GM19455 (cell line): ENCODE data around the gene HDAC4.

Experiments used
- ATAC-seq: cut with Tn5 transposase; IDR thresholded peaks from one replicate; pipeline ENCODE4 v1.9.1; 2021; ENCODE audit not compliant: unreplicated experiment

HDAC4 gene

DNA sequence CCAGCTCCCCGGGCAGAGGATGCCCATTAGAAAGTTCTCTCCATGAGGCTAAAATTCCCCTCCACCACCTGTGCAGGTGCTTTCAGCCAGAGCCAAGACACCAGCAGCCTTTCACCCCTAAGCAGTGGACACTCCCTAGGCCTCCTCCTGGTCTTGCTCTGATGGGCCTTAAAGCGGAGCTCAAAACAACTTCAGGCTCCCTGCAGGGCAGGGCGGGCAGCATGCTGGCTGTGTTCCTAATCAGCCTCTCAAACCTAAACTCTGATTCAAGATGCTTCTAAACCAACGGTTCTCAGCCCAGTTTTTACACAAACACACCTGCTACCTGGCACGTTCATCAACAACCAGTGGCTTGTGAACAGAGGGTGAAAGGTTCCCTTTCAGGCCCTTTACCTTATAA is 298.6 kb downstream of the HDAC4 start:
- ATAC-seq = no peak

DNA sequence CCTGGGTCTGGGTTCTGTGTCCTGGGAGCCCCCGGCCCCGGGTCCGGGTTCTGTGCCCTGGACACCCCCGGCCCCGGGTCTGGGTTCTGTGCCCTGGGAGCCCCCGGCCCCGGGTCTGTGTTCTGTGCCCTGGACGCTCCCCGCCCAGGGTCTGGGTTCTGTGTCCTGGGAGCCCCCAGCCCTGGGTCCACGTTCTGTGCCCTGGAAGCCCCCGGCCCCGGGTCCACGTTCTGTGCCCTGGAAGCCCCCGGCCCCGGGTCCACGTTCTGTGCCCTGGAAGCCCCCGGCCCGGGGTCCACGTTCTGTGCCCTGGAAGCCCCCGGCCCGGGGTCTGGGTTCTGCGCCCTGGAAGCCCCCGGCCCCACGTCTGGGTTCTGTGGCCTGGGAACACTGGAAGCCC is 299.0 kb downstream of the HDAC4 start:
- ATAC-seq = no peak

DNA sequence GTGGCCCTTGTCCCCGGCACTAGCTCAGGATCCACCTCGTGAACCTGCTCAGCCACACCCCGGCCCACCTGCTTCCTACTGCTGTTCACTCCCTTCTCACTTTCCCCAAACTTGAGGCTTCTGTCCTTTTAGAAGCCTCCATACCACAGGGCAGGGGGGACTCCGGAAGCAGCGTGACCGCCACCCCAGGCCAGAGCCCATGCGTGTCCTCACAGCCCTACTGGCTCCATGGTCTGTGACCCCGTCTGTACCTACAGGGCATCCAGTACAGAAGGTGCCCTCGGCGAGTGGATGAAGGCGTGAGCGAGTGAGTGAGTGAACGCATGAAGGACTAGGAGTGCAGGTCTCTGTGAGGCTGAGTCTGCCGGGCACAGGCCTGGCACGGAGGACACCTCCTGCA is 299.7 kb downstream of the HDAC4 start:
- ATAC-seq = no peak

DNA sequence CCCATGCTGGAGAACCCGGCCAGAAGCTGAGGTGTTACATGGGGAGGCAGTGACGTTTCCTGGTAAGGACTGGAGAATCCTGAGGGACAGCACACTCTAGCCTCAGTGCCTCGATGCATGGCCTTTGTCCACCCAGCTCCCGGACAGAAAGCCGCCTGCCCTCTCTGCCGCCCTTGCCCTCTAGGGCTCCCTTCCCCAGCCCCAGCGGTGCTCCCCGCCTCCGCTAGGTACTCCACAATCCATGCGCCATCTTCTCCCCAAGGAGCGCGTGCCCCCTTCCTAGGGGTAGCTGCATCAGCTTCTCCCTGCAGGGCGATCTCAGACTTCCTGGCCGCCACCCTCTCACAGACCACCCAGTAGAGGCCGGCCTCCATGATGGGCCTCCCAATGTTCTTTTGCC is 301.3 kb downstream of the HDAC4 start:
- ATAC-seq = no peak

DNA sequence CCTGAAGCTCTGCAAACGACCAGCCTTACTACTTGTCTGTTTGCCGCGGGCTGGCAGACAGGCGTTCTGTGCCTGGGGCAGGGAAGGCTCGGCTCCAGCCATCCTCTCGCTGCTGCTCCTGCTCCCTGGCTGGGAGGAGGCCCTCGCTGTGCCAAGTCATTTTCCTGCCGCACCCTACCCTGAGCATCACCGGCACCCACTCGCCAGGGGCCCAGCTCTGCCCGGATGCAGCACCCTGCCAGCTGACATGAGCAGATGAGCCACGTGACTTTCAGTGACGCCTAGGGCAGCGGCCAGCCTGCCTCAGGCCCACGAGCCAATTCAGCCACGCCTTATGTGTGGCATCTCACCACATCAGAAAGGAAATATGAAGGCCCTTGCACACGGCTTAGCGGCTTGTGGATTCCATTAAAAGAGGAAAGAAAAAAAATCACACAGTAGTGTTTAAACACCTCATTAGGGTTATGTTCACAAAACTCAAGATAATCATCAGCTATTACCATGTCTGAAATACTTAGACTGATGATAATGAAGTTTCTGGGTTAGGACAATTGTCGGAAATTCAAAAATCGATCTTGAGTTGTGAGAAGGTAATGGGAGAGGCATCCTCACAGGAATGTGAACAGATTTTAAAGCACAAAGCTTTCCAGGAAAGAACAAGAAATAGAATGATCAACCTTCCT is 302.4 kb downstream of the HDAC4 start:
- ATAC-seq = no peak

DNA sequence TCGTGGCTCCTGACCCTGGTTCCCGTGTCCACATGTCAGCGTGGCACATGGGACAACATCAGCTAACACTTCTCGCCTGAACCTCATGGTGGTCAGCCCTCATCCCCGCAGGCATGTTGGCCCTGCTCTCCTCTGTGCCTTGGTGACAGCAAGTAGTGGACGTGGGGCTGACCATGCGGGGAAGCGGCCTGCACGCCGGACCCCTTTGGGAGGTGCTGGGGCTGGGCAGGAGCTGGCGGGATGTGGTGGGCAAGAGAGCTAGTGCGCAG is 303.5 kb downstream of the HDAC4 start:
- no peak for ATAC-seq

DNA sequence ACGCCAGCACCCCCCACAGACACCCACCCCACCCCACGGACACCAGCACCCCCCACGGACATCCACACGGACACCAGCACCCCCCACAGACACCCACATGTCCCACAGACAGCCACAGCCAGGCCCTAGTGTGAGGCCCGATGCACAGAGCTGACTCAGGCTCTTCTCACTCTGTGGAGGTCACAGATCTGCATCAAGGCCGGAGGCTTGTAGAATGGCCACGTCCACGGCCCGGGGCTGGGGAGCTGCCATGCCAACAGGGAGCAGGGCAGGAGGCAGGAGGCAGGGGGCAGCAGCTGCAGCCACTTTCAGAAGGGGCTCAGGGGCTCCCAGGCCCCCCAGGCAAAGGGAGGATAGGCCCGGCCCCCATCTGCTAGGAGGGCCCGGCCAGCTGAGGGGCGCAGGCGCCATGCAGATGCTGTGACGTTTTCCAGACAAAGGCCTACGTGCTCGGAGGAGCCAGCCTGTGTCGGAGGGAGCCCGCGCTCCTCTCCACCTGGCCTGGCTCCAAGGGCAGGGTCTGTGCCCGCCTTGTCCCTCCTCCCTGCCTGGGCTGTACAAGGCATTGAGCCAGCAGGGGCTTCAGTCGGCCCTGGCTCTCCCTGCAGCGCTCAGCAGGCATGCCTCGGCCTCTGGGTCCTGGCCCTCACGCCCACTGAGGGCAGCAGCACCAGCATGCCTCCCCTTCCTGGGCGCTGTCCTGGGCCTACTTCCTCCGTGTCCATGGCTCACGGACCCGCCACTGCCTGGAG is 304.0 kb downstream of the HDAC4 start:
- no peak for ATAC-seq

DNA sequence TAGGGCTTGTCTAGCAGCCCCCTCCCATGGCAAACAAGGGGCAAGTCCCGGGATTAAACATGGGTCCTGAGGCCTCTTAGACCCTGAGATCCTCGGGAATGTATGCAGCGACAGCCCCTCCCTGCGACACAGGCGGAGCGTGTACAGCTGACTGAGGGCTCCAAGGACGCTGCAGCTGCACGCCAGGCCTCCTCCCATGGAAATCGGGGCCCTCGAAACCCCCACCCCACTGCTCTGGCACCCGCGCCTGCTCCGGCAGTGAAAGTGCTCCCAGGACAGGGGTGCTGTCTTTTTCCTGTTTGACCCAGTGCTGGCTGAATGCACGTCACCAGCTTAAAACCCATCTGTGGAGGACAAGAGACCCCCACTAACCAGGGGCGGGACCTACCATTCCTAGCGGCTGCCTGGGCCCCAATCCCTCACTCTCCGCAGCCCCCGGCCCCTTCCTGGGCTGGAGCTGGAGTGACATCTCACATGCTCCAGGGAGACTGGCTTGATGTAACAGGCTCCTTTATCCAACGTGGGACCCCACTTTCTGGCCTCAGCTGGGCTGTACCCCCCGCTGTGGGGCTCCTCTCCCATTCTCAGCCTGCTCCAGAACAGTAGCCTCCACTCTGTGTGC is 305.2 kb downstream of the HDAC4 start:
- ATAC-seq = no peak

DNA sequence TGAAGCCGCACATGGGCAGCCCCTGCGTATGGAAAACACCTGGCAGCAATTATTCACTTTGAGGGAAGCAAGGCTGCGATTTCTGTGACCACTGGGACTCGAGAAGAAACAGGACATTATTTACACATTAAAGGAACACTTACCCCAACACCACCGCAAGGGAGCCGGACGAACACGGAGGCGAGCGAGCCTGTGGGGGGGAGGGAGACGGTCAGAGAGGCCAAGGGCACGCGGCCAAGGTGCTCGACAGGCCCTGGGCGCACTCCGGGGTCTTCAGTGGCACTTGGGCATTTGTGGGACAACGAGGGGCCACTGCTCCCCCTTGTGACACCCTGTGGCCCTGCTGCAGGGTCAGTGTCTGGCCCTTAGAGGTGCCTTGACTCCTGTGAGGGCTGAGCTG is 306.0 kb downstream of the HDAC4 start:
- ATAC-seq = no peak

DNA sequence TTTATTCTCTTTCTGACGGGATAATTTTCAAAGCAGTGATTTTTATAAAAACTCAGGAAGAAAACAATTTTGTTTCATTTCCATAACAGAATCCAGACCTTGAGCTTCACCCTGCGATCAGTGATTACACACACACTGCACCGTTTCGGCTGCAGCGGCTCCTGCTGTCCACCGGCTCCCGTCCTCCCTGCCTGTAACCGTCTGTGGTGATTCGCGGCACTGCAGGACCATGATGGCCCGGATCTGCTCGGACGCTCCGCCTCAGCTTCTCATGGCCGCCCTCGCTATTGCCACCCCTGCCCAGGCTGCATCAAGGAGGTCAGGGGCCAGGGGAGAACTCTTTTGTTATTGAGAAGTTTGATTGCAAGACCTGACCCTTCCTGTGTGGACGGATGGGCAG is 306.9 kb downstream of the HDAC4 start:
- ATAC-seq = no peak

DNA sequence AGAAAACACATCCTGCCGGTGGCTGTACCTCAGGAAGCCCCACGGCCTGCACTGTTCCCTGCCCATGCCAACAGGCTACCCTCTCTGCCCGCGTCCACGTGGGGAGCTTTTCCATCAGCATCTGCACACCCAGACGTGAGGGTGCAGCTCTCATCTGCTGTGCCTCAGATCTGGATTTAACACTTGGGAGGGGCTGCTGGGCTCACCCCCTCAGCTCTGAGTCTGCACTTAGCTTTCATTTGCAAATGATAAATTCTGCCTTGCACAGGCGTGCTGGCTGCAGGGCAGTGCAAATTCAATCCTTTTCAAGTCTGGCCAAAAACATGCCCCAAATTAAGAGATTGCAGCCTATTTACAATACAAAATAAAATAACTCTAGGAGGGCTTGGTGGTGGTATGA is 307.3 kb downstream of the HDAC4 start:
- ATAC-seq = no peak

DNA sequence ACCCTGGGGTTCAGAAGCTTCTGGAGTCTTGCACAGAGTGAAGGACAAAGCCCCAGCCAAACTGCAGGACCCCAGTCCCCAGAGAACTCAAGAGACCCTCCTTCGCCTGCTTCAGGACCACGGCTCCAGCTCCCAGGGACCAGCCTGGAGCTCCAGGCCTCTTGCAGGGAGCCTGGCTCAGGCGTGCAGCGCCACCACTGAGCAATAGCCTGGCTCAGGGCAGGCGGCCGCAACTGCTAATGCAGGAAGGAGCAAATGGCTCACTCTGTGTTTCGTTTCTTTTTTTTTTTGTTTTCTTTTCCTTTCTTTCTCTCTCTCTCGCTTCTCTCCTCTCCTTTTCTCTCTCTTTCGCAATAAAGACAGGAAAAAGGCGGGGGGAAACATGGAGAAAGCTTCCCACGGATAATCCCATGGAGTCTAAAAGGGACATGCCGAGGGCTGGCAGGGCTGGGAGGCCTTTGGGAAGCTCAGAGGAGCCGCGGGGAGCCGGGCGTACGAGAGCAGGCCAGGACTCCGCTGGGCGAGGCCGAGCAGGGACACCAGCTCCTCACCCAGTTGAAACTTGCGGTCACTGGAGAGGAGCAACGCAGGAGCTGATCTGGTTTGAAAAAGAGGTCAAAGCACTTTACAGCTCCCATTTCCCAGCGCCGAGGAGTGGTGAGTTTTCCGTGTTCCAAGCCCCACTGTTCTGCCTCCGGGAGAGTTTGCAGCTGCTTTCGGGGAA is 308.1 kb downstream of the HDAC4 start:
- no peak for ATAC-seq

DNA sequence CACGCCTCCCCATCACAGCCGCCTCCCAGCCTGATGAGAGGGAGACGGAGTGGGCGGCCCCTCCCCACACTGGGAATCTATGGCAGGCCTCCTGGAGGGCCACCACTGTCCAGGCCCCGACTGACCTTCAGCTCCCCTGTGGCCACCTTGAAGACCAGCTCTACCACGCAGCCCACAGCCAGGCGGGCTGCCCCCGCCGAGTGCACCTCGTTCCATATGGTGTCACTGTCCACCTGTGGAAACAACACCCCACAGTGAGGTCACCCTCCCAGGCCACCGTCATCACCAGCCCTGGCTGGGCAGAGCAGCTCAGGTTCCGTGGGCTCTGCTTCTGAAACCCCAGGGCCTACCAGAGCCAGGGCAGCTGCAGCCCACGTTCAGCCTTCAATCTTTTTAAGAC is 310.9 kb downstream of the HDAC4 start:
- ATAC-seq = no peak

DNA sequence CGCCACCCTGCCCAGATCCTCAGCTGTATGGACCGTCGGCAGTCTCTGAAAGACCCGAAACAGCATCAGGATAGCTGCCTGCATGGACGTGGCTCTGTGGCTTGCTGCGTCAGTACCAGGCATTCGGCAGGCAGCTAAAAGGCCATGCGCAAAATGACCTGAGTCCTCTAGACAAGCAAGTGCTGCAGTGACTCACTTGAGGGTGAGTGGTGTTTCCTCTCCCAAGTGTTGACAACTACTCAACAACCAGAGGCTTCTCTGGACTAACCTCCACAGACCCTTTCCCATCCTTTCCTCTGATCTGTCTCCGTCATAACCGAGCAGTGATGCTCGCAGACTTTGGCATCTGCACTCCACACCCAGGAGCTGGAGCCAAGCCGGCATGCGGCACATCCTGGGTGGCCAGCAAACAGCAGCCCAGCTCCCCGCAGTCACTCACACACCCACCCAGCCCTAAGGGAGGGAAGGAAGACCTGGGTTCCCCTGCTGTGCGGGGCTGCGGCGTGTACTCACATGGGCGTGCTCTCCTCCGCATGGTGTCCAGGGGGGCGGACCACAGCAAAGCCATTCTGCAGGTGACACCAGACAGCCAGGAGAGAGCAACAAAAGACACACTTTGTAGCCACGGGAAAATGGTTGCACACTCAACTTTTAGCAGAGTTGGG is 313.6 kb downstream of the HDAC4 start:
- no peak for ATAC-seq

DNA sequence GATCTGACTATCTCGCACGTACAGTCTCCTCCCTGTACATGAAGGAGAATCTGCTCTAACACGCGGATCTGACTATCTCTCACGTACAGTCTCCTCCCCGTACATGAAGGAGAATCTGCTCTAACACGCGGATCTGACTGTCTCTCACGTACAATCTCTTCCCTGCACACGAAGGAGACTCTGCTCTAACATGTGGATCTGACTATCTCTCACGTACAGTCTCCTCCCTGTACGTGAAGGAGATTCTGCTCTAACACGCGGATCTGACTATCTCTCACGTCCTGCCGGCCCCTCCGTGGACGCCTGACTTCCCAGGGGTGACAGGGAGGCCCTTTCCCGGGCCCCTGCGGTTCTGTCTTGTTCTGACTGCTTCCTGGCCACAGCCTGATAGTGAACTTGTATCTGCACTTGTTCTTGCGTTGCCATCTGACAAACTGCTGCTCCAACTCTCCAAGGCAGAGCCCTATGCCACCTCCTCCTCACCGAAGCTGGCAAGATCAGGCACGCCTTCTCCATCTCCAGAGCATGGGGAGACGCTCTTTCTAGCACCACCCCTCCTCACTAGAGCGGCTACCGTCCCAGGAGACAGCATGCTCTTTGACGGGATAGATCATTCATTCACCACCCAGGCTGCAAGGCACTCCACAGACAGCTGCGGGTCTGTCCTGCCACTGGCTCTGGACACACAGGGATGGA is 314.3 kb downstream of the HDAC4 start:
- ATAC-seq = no peak

DNA sequence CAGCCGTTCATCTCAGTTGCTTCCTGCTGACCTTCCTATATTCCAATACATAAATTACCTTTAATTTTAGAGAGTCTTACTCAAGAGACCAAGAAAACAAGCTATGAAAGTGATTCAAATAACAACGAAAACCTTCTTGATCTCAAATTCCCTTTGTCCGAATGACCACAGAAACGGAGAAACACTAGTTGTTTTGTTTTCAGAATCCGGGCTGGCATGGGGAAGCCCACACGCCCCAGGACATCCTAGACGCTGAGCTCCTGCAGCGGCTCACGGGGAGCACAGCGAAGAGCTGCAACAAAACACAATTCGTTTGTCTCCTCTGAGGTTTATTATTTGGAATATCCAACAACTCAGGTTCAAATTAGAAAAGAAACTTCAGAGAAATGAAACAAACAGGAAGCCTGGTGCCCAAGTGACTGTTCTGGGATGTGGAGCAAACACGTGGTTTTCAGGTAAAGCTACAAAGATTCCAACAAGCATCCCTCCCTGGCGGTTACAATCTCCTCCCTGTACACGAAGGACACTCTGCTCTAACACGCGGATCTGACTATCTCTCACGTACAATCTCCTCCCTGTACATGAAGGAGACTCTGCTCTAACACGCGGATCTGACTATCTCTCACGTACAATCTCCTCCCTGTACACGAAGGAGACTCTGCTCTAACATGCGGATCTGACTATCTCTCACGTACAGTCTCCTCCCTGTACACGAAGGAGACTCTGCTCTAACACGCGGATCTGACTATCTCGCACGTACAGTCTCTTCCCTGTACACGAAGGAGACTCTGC is 315.4 kb downstream of the HDAC4 start:
- ATAC-seq = no peak

DNA sequence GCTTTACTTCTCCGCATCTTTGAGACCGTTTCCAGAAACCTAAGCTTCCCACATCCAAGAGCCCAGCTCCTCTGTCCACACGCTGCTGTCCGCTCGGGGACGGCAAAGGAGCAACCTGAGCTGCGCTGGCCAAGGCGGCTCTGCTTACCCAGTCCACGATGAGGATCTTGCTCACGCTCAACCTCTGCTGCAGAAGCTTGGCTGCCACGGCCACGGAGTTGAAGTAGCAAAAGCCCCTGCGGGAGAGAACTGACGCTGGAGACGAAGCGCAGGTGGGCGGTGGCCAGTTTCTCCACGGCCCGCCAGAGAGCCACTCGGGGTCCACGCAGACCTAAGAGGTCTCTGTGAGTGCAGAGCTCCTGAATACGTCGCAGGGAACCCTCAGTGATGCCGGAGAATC is 316.8 kb downstream of the HDAC4 start:
- ATAC-seq = no peak

DNA sequence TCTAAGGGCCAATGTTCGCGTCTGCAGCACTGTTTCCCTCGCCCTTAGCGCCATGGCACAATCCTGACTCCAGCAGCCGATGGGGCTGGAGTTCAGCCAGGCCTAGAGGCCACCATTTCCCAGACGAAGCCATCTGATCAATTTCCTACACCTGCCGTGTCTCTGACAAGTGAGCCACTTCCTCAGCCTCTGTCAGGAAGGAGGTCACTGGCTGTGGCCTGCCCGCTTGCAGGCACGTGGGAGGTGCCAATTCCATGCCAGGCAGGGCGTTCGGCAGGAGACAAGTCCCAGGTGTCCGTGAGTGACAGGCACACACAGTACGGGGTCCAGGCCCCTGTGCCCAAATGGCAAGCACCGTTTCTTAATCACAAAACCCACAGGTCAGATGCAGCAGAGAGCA is 318.4 kb downstream of the HDAC4 start:
- no peak for ATAC-seq

DNA sequence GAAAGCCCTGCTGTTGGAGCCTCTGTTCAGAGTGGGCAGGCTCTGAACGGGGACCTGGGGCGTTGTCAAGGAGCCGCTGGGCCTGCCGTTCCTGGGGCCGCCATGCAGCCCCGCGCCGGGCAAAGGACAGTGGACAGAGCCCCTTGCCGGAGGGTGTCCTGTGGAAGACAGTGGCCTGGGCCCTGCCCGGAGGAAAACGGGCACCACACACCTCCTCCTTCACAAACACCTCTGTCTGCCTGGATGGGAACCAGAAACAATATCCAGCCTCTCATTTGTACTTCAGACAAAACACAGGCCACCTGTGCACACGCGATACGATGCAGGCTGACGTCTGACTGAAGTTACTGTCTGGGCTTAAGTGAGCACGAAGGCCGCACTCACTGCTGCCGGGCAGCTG is 319.2 kb downstream of the HDAC4 start:
- ATAC-seq = no peak

DNA sequence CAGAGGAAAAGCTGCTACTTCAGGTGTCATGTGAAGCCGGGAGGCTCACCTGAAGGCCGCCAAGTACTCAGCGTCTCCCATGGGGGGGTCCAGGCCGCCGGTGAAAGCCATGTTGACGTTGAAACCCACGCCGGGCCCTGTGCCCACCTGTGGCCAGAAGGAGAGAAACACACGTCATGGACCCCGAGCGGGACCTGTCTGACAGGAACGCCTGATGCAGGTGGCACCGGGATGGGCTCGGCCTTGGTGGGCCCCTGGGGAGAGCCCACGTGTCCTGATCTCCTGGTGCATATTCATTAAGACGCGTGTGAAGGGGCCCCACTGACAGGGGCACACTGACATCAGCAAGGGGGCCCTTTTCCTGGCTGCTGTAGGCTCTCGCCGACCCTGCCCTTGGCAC is 319.8 kb downstream of the HDAC4 start:
- no peak for ATAC-seq
